ENCODE measurements around the gene CHST4. TPM values are rescaled to one million over a fixed set of nuclear protein-coding genes. Genes with fewer than 3 reads are reported as not detected.

CHST4 gene
- total RNA-seq, 6 donors from 2014 or later: 0.34 to 2.2 (median 0.98) TPM; not detected in 3

- TF ChIP-seq CTCF (IDR thresholded peaks at IDR 0.05) (no peak), POLR2AphosphoS5 (IDR thresholded peaks at IDR 0.05) (no peak), EP300 (IDR thresholded peaks at IDR 0.05) (no peak), POLR2A (IDR thresholded peaks at IDR 0.05) (no peak)
- ATAC-seq (ENCODE audit: low FRiP score in 2 of 2) (no peak), DNase-seq (no peak)
- H3K4me1 ChIP-seq: peaks cover 10 to 21% (median 18%) of the 10 kb centered on the region in 4 donors
- no peaks in the 10 kb centered on the region for H3K27me3 ChIP-seq
- 85 to 98% methylated on average over 4 of the region's 4 CpGs for WGBS, 2 donors
- H3K9me3 ChIP-seq: no peaks in the 10 kb centered on the region
- H3K27ac ChIP-seq: no peak overlapping the region
- H3K36me3 ChIP-seq: no peaks in the 10 kb centered on the region
- H3K4me3 ChIP-seq: no peak overlapping the region
These were observed 43.4 kb downstream of the CHST4 start for GRCh38 chr16:71569621-71570020.

GRCh38 chr16:71570144-71570543, 43.9 kb downstream of the CHST4 start:
- Histone ChIP-seq H3K27ac (no peak overlapping the region), H3K4me1 (peaks cover 9 to 21% (median 18%) of the 10 kb centered on the region in 4 donors), H3K36me3 (no peaks in the 10 kb centered on the region), H3K4me3 (no peak overlapping the region), H3K9me3 (no peaks in the 10 kb centered on the region), H3K27me3 (no peaks in the 10 kb centered on the region)
- 91 to 94% methylated on average over 8 of the region's 8 CpGs for WGBS, 2 donors
- ATAC-seq (ENCODE audit: low FRiP score in 2 of 2) (no peak), DNase-seq (no peak)
- TF ChIP-seq POLR2AphosphoS5 (IDR thresholded peaks at IDR 0.05): no peak
- no peak for TF ChIP-seq POLR2A (IDR thresholded peaks at IDR 0.05)
- TF ChIP-seq CTCF (IDR thresholded peaks at IDR 0.05): no peak
- no peak for TF ChIP-seq EP300 (IDR thresholded peaks at IDR 0.05)

- H3K4me3 ChIP-seq: no peak overlapping the region
- no peaks in the 10 kb centered on the region for H3K9me3 ChIP-seq
- DNase-seq (no peak), ATAC-seq (ENCODE audit: low FRiP score in 2 of 2) (no peak)
- no peaks in the 10 kb centered on the region for H3K27me3 ChIP-seq
- 45 to 47% methylated on average over 3 of the region's 3 CpGs for WGBS, 2 donors
- H3K27ac ChIP-seq: no peak overlapping the region
- no peaks in the 10 kb centered on the region for H3K36me3 ChIP-seq
- peaks cover 0 to 9% (median 6%) of the 10 kb centered on the region in 4 donors for H3K4me1 ChIP-seq
- no peak for TF ChIP-seq POLR2AphosphoS5 (IDR thresholded peaks at IDR 0.05)
- TF ChIP-seq EP300 (IDR thresholded peaks at IDR 0.05): no peak
- TF ChIP-seq POLR2A (IDR thresholded peaks at IDR 0.05): no peak
- TF ChIP-seq CTCF (IDR thresholded peaks at IDR 0.05): no peak
These were observed 46.4 kb downstream of the CHST4 start for GRCh38 chr16:71572497-71573116.

GRCh38 chr16:71573387-71574094, 47.3 kb downstream of the CHST4 start:
- 90 to 93% methylated on average over 5 of the region's 5 CpGs for WGBS, 2 donors
- no peak for ATAC-seq (ENCODE audit: low FRiP score in 2 of 2)
- TF ChIP-seq EP300 (IDR thresholded peaks at IDR 0.05): no peak
- no peak for TF ChIP-seq CTCF (IDR thresholded peaks at IDR 0.05)

GRCh38 chr16:71574702-71575101, 48.5 kb downstream of the CHST4 start:
- DNase-seq (no peak), ATAC-seq (ENCODE audit: low FRiP score in 2 of 2) (no peak)
- no peaks in the 10 kb centered on the region for H3K27me3 ChIP-seq
- H3K27ac ChIP-seq: no peak overlapping the region
- H3K4me3 ChIP-seq: no peak overlapping the region
- H3K4me1 ChIP-seq: no peaks in the 10 kb centered on the region
- TF ChIP-seq EP300 (IDR thresholded peaks at IDR 0.05): no peak
- no peaks in the 10 kb centered on the region for H3K36me3 ChIP-seq
- H3K9me3 ChIP-seq: no peaks in the 10 kb centered on the region

More at GRCh38 chr16:71573387-71574094, 47.3 kb downstream of the CHST4 start:
- Histone ChIP-seq H3K27ac (no peak overlapping the region), H3K36me3 (no peaks in the 10 kb centered on the region), H3K4me1 (peaks cover 0 to 6% (median 1%) of the 10 kb centered on the region in 4 donors), H3K27me3 (no peaks in the 10 kb centered on the region), H3K4me3 (no peak overlapping the region), H3K9me3 (no peaks in the 10 kb centered on the region)
- no peak for DNase-seq
